CD4-positive, alpha-beta memory T cell (primary cell): Measurements from ENCODE around the gene MAP7. TPM values are rescaled to one million over a fixed set of nuclear protein-coding genes. Genes with fewer than 3 reads are reported as not detected.

Experiments
- CTCF ChIA-PET: fragments of 350-600 bp; sonication (Branson Sonifier 250); formaldehyde crosslinking; loops from one replicate; lab custom pipeline; 2021; ENCODE audit warnings: inconsistent platforms; ENCODE audit not compliant: partially characterized antibody; lab: Charles Lee
- POLR2A ChIA-PET: fragments of 350-600 bp; sonication (Branson Sonifier 250); formaldehyde crosslinking; loops from one replicate; lab custom pipeline; 2021; ENCODE audit not compliant: partially characterized antibody; lab: Charles Lee
- DNase-seq, 5 donors: peaks; one replicate each; pipeline versions ENCODE4 v3.0.0 to v3.0.0-alpha.2; 2020 to 2022; ENCODE audit warnings: mixed read lengths in 1 of 5
- H3K27ac ChIP-seq: one replicate; pipeline ENCODE4 v1.7.0; 2013; ENCODE audit warnings: low read depth, low read length
- H3K27me3 ChIP-seq: 2 replicates; pipeline ENCODE4 v1.7.0; 2013; ENCODE audit warnings: mild to moderate bottlenecking, low read length, moderate library complexity; ENCODE audit not compliant: insufficient read depth
- H3K36me3 ChIP-seq: 2 replicates; pipeline ENCODE4 v1.7.0; 2013; ENCODE audit warnings: mild to moderate bottlenecking, low read length, moderate library complexity; ENCODE audit not compliant: insufficient read depth
- H3K4me1 ChIP-seq: 2 replicates; pipeline ENCODE4 v1.7.0; 2013; ENCODE audit warnings: mild to moderate bottlenecking, low read length, moderate library complexity; ENCODE audit not compliant: insufficient read depth
- H3K4me3 ChIP-seq, 2 donors: one replicate each; pipeline ENCODE4 v1.7.0; 2013; ENCODE audit warnings: low read length in 2 of 2, mild to moderate bottlenecking in 1 of 2
- H3K9me3 ChIP-seq, 2 donors: one replicate each; pipeline ENCODE4 v1.7.0; 2013; ENCODE audit warnings: low read length in 2 of 2, control low read depth in 1 of 2; ENCODE audit not compliant: control insufficient read depth in 1 of 2
- H3K27ac Mint-ChIP-seq, 7 donors: one replicate each; pipeline ENCODE4 v1.8.0; 2020 to 2021; ENCODE audit warnings: mixed read lengths in 7 of 7, mild to moderate bottlenecking in 6 of 7, inconsistent platforms in 3 of 7, moderate library complexity in 3 of 7
- H3K27me3 Mint-ChIP-seq, 2 donors: one replicate each; pipeline ENCODE4 v1.8.0; 2020 to 2021; ENCODE audit warnings: mixed read lengths in 2 of 2
- H3K36me3 Mint-ChIP-seq, 2 donors: one replicate each; pipeline ENCODE4 v1.8.0; 2020 to 2021; ENCODE audit warnings: mixed read lengths in 2 of 2, inconsistent platforms in 1 of 2, mild to moderate bottlenecking in 1 of 2
- H3K4me1 Mint-ChIP-seq, 4 donors: one replicate each; pipeline ENCODE4 v1.8.0; 2020 to 2021; ENCODE audit warnings: mixed read lengths in 4 of 4, mild to moderate bottlenecking in 1 of 4
- H3K4me3 Mint-ChIP-seq, 8 donors: one replicate each; pipeline ENCODE4 v1.8.0; 2020 to 2021; ENCODE audit warnings: mixed read lengths in 8 of 8, mild to moderate bottlenecking in 7 of 8, moderate library complexity in 6 of 8, inconsistent platforms in 3 of 8
- H3K9me3 Mint-ChIP-seq, 8 donors: one replicate each; pipeline ENCODE4 v1.8.0; 2020 to 2021; ENCODE audit warnings: mixed read lengths in 8 of 8, mild to moderate bottlenecking in 5 of 8, inconsistent platforms in 3 of 8, moderate library complexity in 1 of 8
- intact Hi-C: fragments of 100-400 bp; cut with micrococcal nuclease; formaldehyde crosslinking; loops from one replicate; pipeline ENCODE4 v1.15.1; 2023
- polyA plus RNA-seq, 2 donors: library from polyadenylated mRNA; unstranded; fragments of 300-500 nt; fragmentation: Illumina TruSeq; gene quantifications; one replicate each; pipeline ENCODE4 v1.2.3, GENCODE V29; 2021
- total RNA-seq, 2 experiments: library from RNA; stranded (reverse); gene quantifications; one replicate each; pipeline ENCODE4 v1.2.3, GENCODE V29; 2021

MAP7 gene
- total and polyA plus RNA-seq, 4 experiments from 2014 or later, result 0.55 to 1.5 (median 0.65) TPM

GRCh38 chr6:136546331-136546730 lies 3.9 kb downstream of the MAP7 start:
- intact Hi-C loops, result no loop called here
- H3K27me3 Mint-ChIP-seq, result peaks cover 29 to 36% of the 10 kb centered on the region in 2 donors

GRCh38 chr6:136544326-136544725 lies 5.9 kb downstream of the MAP7 start:
- H3K27ac ChIP-seq, result no peak overlapping the region
- Mint-ChIP-seq H3K4me3 (no peak overlapping the region), H3K36me3 (no peaks in the 10 kb centered on the region), H3K27ac (no peak overlapping the region), H3K9me3 (no peaks in the 10 kb centered on the region), H3K4me1 (peaks cover 0 to 6% (median 2%) of the 10 kb centered on the region in 4 donors), H3K27me3 (peaks cover 27 to 43% of the 10 kb centered on the region in 2 donors)
- no peaks in the 10 kb centered on the region for H3K9me3 ChIP-seq
- no peak for DNase-seq
- POLR2A ChIA-PET, result no interaction called here
- CTCF ChIA-PET, result no interaction called here
- H3K4me1 ChIP-seq, result peaks cover 3% of the 10 kb centered on the region
- intact Hi-C loops, result no loop called here
- H3K4me3 ChIP-seq, result no peak overlapping the region
- H3K36me3 ChIP-seq, result no peaks in the 10 kb centered on the region
- H3K27me3 ChIP-seq, result peaks cover 13% of the 10 kb centered on the region

More at GRCh38 chr6:136546331-136546730, 3.9 kb downstream of the MAP7 start:
- Mint-ChIP-seq H3K36me3 (no peaks in the 10 kb centered on the region), H3K4me3 (no peak overlapping the region), H3K27ac (no peak overlapping the region), H3K4me1 (peaks cover 0 to 13% (median 7%) of the 10 kb centered on the region in 4 donors), H3K9me3 (no peaks in the 10 kb centered on the region)
- DNase-seq, result no peak
- ChIA-PET POLR2A (no interaction called here), CTCF (interaction anchor here (1.5 kb wide), 1 partner anchor 10 kb away, joined by 3 read pairs; no protein-coding TSS in a partner anchor)
- H3K27ac ChIP-seq, result no peak overlapping the region
- peaks cover 13% of the 10 kb centered on the region for H3K4me1 ChIP-seq
- H3K9me3 ChIP-seq, result no peaks in the 10 kb centered on the region
- peaks cover 14% of the 10 kb centered on the region for H3K27me3 ChIP-seq
- H3K36me3 ChIP-seq, result no peaks in the 10 kb centered on the region
- no peak overlapping the region for H3K4me3 ChIP-seq

- Mint-ChIP-seq H3K27me3 (peaks cover 12 to 31% of the 10 kb centered on the region in 2 donors), H3K9me3 (no peaks in the 10 kb centered on the region), H3K4me3 (no peak overlapping the region), H3K4me1 (no peaks in the 10 kb centered on the region), H3K36me3 (no peaks in the 10 kb centered on the region), H3K27ac (no peak overlapping the region)
- Histone ChIP-seq H3K9me3 (no peaks in the 10 kb centered on the region), H3K27ac (no peak overlapping the region), H3K36me3 (no peaks in the 10 kb centered on the region), H3K4me1 (no peaks in the 10 kb centered on the region), H3K4me3 (no peak overlapping the region), H3K27me3 (no peaks in the 10 kb centered on the region)
- no peak for DNase-seq
- ChIA-PET CTCF (interaction anchor here (1.4 to 1.6 kb wide), 2 partner anchors 8 to 10 kb away, joined by 4 read pairs; partner anchors contain the start of gene MAP7), POLR2A (no interaction called here)
- intact Hi-C loops, result no loop called here
Observed at GRCh38 chr6:136541395-136541794, 8.8 kb downstream of the MAP7 start.

GRCh38 chr6:136539967-136540652 lies 10.1 kb downstream of the MAP7 start:
- intact Hi-C loops, result no loop called here
- H3K27ac Mint-ChIP-seq, result no peak overlapping the region
- Histone ChIP-seq H3K27ac (no peak overlapping the region), H3K9me3 (no peaks in the 10 kb centered on the region), H3K36me3 (no peaks in the 10 kb centered on the region), H3K27me3 (no peaks in the 10 kb centered on the region), H3K4me1 (no peaks in the 10 kb centered on the region), H3K4me3 (no peak overlapping the region)
- no peak overlapping the region for H3K4me3 Mint-ChIP-seq
- H3K4me1 Mint-ChIP-seq, result no peaks in the 10 kb centered on the region
- H3K9me3 Mint-ChIP-seq, result peaks cover 0 to 4% (median 0%) of the 10 kb centered on the region in 8 donors
- ChIA-PET CTCF (no interaction called here), POLR2A (interaction anchor here (0.9 kb wide), 1 partner anchor 1436 kb away, joined by 3 read pairs; no protein-coding TSS in a partner anchor)
- peaks cover 6 to 25% of the 10 kb centered on the region in 2 donors for H3K27me3 Mint-ChIP-seq
- no peaks in the 10 kb centered on the region for H3K36me3 Mint-ChIP-seq
- no peak for DNase-seq

- intact Hi-C loops, result no loop called here
- ChIA-PET CTCF (interaction anchor here (0.6 kb wide), 1 partner anchor 231 kb away, joined by 4 read pairs; no protein-coding TSS in a partner anchor), POLR2A (no interaction called here)
- no peaks in the 10 kb centered on the region for H3K4me1 Mint-ChIP-seq
- H3K27ac ChIP-seq, result no peak overlapping the region
- DNase-seq, result no peak
- no peaks in the 10 kb centered on the region for H3K27me3 ChIP-seq
- H3K4me3 ChIP-seq, result no peak overlapping the region
- H3K4me3 Mint-ChIP-seq, result no peak overlapping the region
- H3K9me3 Mint-ChIP-seq, result peaks cover 0 to 4% (median 0%) of the 10 kb centered on the region in 8 donors
- H3K27me3 Mint-ChIP-seq, result peaks cover 5 to 15% of the 10 kb centered on the region in 2 donors
- H3K27ac Mint-ChIP-seq, result no peak overlapping the region
- no peaks in the 10 kb centered on the region for H3K4me1 ChIP-seq
- H3K36me3 ChIP-seq, result no peaks in the 10 kb centered on the region
- H3K9me3 ChIP-seq, result no peaks in the 10 kb centered on the region
- no peaks in the 10 kb centered on the region for H3K36me3 Mint-ChIP-seq
Observed at GRCh38 chr6:136538836-136539235, 11.4 kb downstream of the MAP7 start.

GRCh38 chr6:136535880-136536650 lies 14.2 kb downstream of the MAP7 start:
- H3K36me3 ChIP-seq, result no peaks in the 10 kb centered on the region
- ChIA-PET POLR2A (no interaction called here), CTCF (no interaction called here)
- Mint-ChIP-seq H3K4me1 (no peaks in the 10 kb centered on the region), H3K4me3 (no peak overlapping the region), H3K27ac (no peak overlapping the region), H3K9me3 (peaks cover 0 to 4% (median 0%) of the 10 kb centered on the region in 8 donors), H3K36me3 (no peaks in the 10 kb centered on the region), H3K27me3 (peaks cover 1 to 9% of the 10 kb centered on the region in 2 donors)
- H3K4me3 ChIP-seq, result no peak overlapping the region
- no peaks in the 10 kb centered on the region for H3K27me3 ChIP-seq
- intact Hi-C loops, result no loop called here
- no peak overlapping the region for H3K27ac ChIP-seq
- no peaks in the 10 kb centered on the region for H3K9me3 ChIP-seq
- H3K4me1 ChIP-seq, result no peaks in the 10 kb centered on the region
- no peak for DNase-seq

- Mint-ChIP-seq H3K36me3 (no peaks in the 10 kb centered on the region), H3K27me3 (peaks cover 1 to 6% of the 10 kb centered on the region in 2 donors), H3K27ac (peak overlapping the region in 1 of 7 donors; percentile 57)
Observed at GRCh38 chr6:136535017-136535765, 15.0 kb downstream of the MAP7 start.

More at GRCh38 chr6:136535017-136535765, 15.0 kb downstream of the MAP7 start:
- no peak for DNase-seq
- Mint-ChIP-seq H3K4me1 (no peaks in the 10 kb centered on the region), H3K9me3 (peaks cover 0 to 4% (median 0%) of the 10 kb centered on the region in 8 donors), H3K4me3 (no peak overlapping the region)
- no peaks in the 10 kb centered on the region for H3K4me1 ChIP-seq
- ChIA-PET POLR2A (no interaction called here), CTCF (no interaction called here)
- H3K27me3 ChIP-seq, result no peaks in the 10 kb centered on the region
- no peak overlapping the region for H3K4me3 ChIP-seq
- intact Hi-C loops, result no loop called here
- no peak overlapping the region for H3K27ac ChIP-seq
- no peaks in the 10 kb centered on the region for H3K9me3 ChIP-seq
- H3K36me3 ChIP-seq, result no peaks in the 10 kb centered on the region
